Cerebellar nuclear complex (tissue), 1 donor: ENCODE measurements around the gene CTAG1A.
"Not testable (repeated sequence)": the region's sequence is repeated elsewhere in the genome, so short reads cannot be mapped to it uniquely, and the experiment has no call there.

Source experiments
- DNase-seq, 2 experiments: peaks; one replicate each; lab custom pipeline; 2025; lab: John Stamatoyannopoulos, UW

Gene CTAG1A

GRCh38 chrX:154584585-154585183 is at the start of gene CTAG1A:
CTAG1A (plus strand) TSS chrX:154585133; CDS start chrX:154585207, 74 bp downstream.
- DNase-seq = not testable (repeated sequence)

GRCh38 chrX:154535892-154536291 is 49.0 kb upstream of the CTAG1A start:
- no peak for DNase-seq

GRCh38 chrX:154539077-154539476 is 45.9 kb upstream of the CTAG1A start:
- DNase-seq = no peak

GRCh38 chrX:154540365-154540764 is 44.6 kb upstream of the CTAG1A start:
- DNase-seq = not testable (repeated sequence)

- no peak for DNase-seq
These were observed 43.9 kb upstream of the CTAG1A start for GRCh38 chrX:154540897-154541535.

- no peak for DNase-seq
These were observed 43.4 kb upstream of the CTAG1A start for GRCh38 chrX:154541589-154541895.

- no peak for DNase-seq
These were observed 42.8 kb upstream of the CTAG1A start for GRCh38 chrX:154541896-154542722.

GRCh38 chrX:154542723-154543424 is 42.1 kb upstream of the CTAG1A start:
- DNase-seq = no peak

GRCh38 chrX:154545673-154546274 is 39.2 kb upstream of the CTAG1A start:
- DNase-seq = no peak

- no peak for DNase-seq
These were observed 38.3 kb upstream of the CTAG1A start, which contains the start of gene G6PD for GRCh38 chrX:154546354-154547244. G6PD (minus strand) TSS chrX:154546846; CDS start chrX:154546155, 691 bp downstream.

- peak in 1 of 2 experiments; percentile 52 for DNase-seq
These were observed 37.5 kb upstream of the CTAG1A start, which contains the start of gene IKBKG for GRCh38 chrX:154547245-154548027. IKBKG (plus strand) TSS chrX:154547620; CDS start chrX:154552003, 4,383 bp downstream.

- DNase-seq = no peak
These were observed 37.0 kb upstream of the CTAG1A start for GRCh38 chrX:154548028-154548316.

GRCh38 chrX:154549766-154550165 is 35.2 kb upstream of the CTAG1A start:
- no peak for DNase-seq

- DNase-seq = not testable (repeated sequence)
These were observed 32.7 kb upstream of the CTAG1A start for GRCh38 chrX:154552112-154552806.

- not testable (repeated sequence) for DNase-seq
These were observed 26.8 kb upstream of the CTAG1A start for GRCh38 chrX:154558060-154558690.

GRCh38 chrX:154558896-154559295 is 26.0 kb upstream of the CTAG1A start:
- not testable (repeated sequence) for DNase-seq

- DNase-seq = not testable (repeated sequence)
These were observed 24.6 kb upstream of the CTAG1A start for GRCh38 chrX:154560326-154560725.

- DNase-seq = not testable (repeated sequence)
These were observed 22.6 kb upstream of the CTAG1A start for GRCh38 chrX:154562295-154562694.

GRCh38 chrX:154570361-154570760 is 14.6 kb upstream of the CTAG1A start:
- not testable (repeated sequence) for DNase-seq
